Gastrocnemius medialis (tissue), 4 donors: Measurements from ENCODE around the gene GPRIN3.

Experiments used
- CTCF ChIP-seq, 5 experiments: fragments of 450-650 bp in 3 of 5; fragments of 200-600 bp in 2 of 5; sonication (generic) in 2 of 5; IDR thresholded peaks in 4 of 5; conservative IDR thresholded peaks in 1 of 5; 1 replicate in 4 of 5; 2 replicates in 1 of 5; pipeline ENCODE4 v1.5.1; 2016 to 2019; ENCODE audit warnings: antibody characterized with exemption in 5 of 5, mild to moderate bottlenecking in 3 of 5, moderate library complexity in 3 of 5
- POLR2A ChIP-seq, 2 donors: fragments of 450-650 bp; IDR thresholded peaks; one replicate each; pipeline ENCODE4 v1.6.1; 2017; ENCODE audit warnings: antibody characterized with exemption in 2 of 2, mild to moderate bottlenecking in 2 of 2, moderate library complexity in 2 of 2

- TF ChIP-seq CTCF (IDR thresholded peaks at IDR 0.05 in 4 of 5, conservative IDR thresholded peaks at IDR 0.05 in 1 of 5) (no peak), POLR2A (IDR thresholded peaks at IDR 0.05) (no peak)
These were observed 23.6 kb downstream of the GPRIN3 start for GRCh38 chr4:89284020-89284424.
